NCI-H2107 (cell line): Measurements from ENCODE around the gene LEMD1.
"Not testable (repeated sequence)": the region's sequence is repeated elsewhere in the genome, so short reads cannot be mapped to it uniquely, and the experiment has no call there.

Source experiments
- DNase-seq: peaks from one replicate; lab custom pipeline; 2025; lab: John Stamatoyannopoulos, UW

The LEMD1 gene

GRCh38 chr1:205446828-205447227 is 25.0 kb upstream of the LEMD1 start:
- DNase-seq, result no peak

- DNase-seq, result no peak
Measured at GRCh38 chr1:205445646-205445935, 23.7 kb upstream of the LEMD1 start.

GRCh38 chr1:205444931-205445645 is 23.2 kb upstream of the LEMD1 start:
- DNase-seq, result peak; percentile 56

- DNase-seq, result no peak
Measured at GRCh38 chr1:205444300-205444930, 22.6 kb upstream of the LEMD1 start.

- DNase-seq, result no peak
Measured at GRCh38 chr1:205443585-205444299, 21.9 kb upstream of the LEMD1 start.

- DNase-seq, result no peak
Measured at GRCh38 chr1:205442051-205442725, 20.3 kb upstream of the LEMD1 start.

GRCh38 chr1:205441716-205442050 is 19.8 kb upstream of the LEMD1 start:
- no peak for DNase-seq

GRCh38 chr1:205441318-205441633 is 19.4 kb upstream of the LEMD1 start:
- no peak for DNase-seq

- peak; percentile 87 for DNase-seq
Measured at GRCh38 chr1:205440476-205441317, 18.8 kb upstream of the LEMD1 start.

GRCh38 chr1:205440121-205440475 is 18.2 kb upstream of the LEMD1 start:
- no peak for DNase-seq

GRCh38 chr1:205438213-205439158 is 16.6 kb upstream of the LEMD1 start:
- DNase-seq, result peak; percentile 76

GRCh38 chr1:205437570-205437969 is 15.7 kb upstream of the LEMD1 start:
- DNase-seq, result no peak

GRCh38 chr1:205436776-205437410 is 15.0 kb upstream of the LEMD1 start:
- DNase-seq, result no peak

GRCh38 chr1:205435578-205436573 is 14.0 kb upstream of the LEMD1 start:
- DNase-seq, result no peak

GRCh38 chr1:205434738-205435137 is 12.9 kb upstream of the LEMD1 start:
- DNase-seq, result peak; percentile 56

GRCh38 chr1:205432692-205433091 is 10.8 kb upstream of the LEMD1 start:
- not testable (repeated sequence) for DNase-seq

- DNase-seq, result no peak
Measured at GRCh38 chr1:205432116-205432515, 10.3 kb upstream of the LEMD1 start.

GRCh38 chr1:205430696-205431305 is 8.9 kb upstream of the LEMD1 start:
- DNase-seq, result no peak
